ENCODE measurements around the gene ADAMTS4.

ADAMTS4 gene

GRCh38 chr1:161216945-161217712 lies 18.3 kb upstream of the ADAMTS4 start:
- Histone ChIP-seq H3K4me3 (peak overlapping the region in 4 of 10 experiments; percentile 56 to 81 (median 74); a peak in 8 of 20 replicates), H3K9ac (peak overlapping the region in 5 of 11 experiments; percentile 23 to 91 (median 86); a peak in 10 of 22 replicates), H4K20me1 (peaks cover 0 to 52% (median 20%) of the 10 kb centered on the region in 11 experiments; a peak in 17 of 22 replicates), H3K9me3 (replicated peaks in 1 of 11) (no peaks in the 10 kb centered on the region), H3K27me3 (peaks cover 8 to 69% (median 65%) of the 10 kb centered on the region in 11 experiments; a peak in 21 of 22 replicates), H3K36me3 (peaks cover 26 to 64% (median 28%) of the 10 kb centered on the region in 11 experiments), H3K4me1 (peaks cover 50 to 65% (median 53%) of the 10 kb centered on the region in 10 experiments), H3K27ac (peak overlapping the region in 5 of 11 experiments; percentile 20 to 92 (median 83); a peak in 9 of 22 replicates), H3K4me2 (peak overlapping the region; percentile 72 to 100 (median 91))
- peak in 6 of 11 experiments; percentile 13 to 38 (median 28); a peak in 4 of 22 replicates for TF ChIP-seq Cebpa-rat (IDR thresholded peaks at IDR 0.05)

GRCh38 chr1:161215076-161215475 lies 16.2 kb upstream of the ADAMTS4 start, which contains the start of gene FCER1G:
TSS of gene FCER1G (plus strand) at chr1:161215295. CDS start at chr1:161215322, 27 bp downstream.
- Histone ChIP-seq H3K4me3 (peak within 1 kb of the TSS in 8 of 10 experiments; percentile 6 to 81 (median 56); a peak in 11 of 20 replicates), H3K4me2 (peak within 1 kb of the TSS; percentile 77 to 100 (median 94)), H3K9ac (peak within 1 kb of the TSS in 5 of 11 experiments; percentile 34 to 91 (median 86); a peak in 9 of 22 replicates), H3K36me3 (peaks cover 46 to 67% (median 49%) of the 10 kb centered on the region in 11 experiments), H3K9me3 (replicated peaks in 1 of 11) (no peaks in the 10 kb centered on the region), H4K20me1 (peaks cover 6 to 63% (median 32%) of the 10 kb centered on the region in 11 experiments; a peak in 17 of 22 replicates), H3K4me1 (peaks cover 50 to 74% (median 57%) of the 10 kb centered on the region in 10 experiments), H3K27me3 (peaks cover 8 to 49% (median 45%) of the 10 kb centered on the region in 11 experiments; a peak in 21 of 22 replicates), H3K27ac (peak within 1 kb of the TSS in 5 of 11 experiments; percentile 20 to 92 (median 83); a peak in 9 of 22 replicates)
- no peak for TF ChIP-seq Cebpa-rat (IDR thresholded peaks at IDR 0.05)

- H3K27ac ChIP-seq, result peak overlapping the region in 5 of 11 experiments; percentile 20 to 92 (median 83); a peak in 9 of 22 replicates
- no peak for TF ChIP-seq Cebpa-rat (IDR thresholded peaks at IDR 0.05)
- H3K27me3 ChIP-seq, result peaks cover 8 to 42% (median 38%) of the 10 kb centered on the region in 11 experiments; a peak in 21 of 22 replicates
- H3K36me3 ChIP-seq, result peaks cover 52 to 66% (median 56%) of the 10 kb centered on the region in 11 experiments
- H3K9ac ChIP-seq, result peak overlapping the region in 4 of 11 experiments; percentile 54 to 91 (median 87); a peak in 7 of 22 replicates
- H3K9me3 ChIP-seq (replicated peaks in 1 of 11), result no peaks in the 10 kb centered on the region
- peaks cover 9 to 66% (median 30%) of the 10 kb centered on the region in 11 experiments; a peak in 18 of 22 replicates for H4K20me1 ChIP-seq
- peaks cover 57 to 80% (median 61%) of the 10 kb centered on the region in 10 experiments for H3K4me1 ChIP-seq
- H3K4me2 ChIP-seq, result peak overlapping the region; percentile 77 to 100 (median 94)
- H3K4me3 ChIP-seq, result peak overlapping the region in 5 of 10 experiments; percentile 44 to 81 (median 70); a peak in 9 of 20 replicates
Observed at GRCh38 chr1:161214369-161214768, 15.5 kb upstream of the ADAMTS4 start.

GRCh38 chr1:161209790-161210409 lies 11.0 kb upstream of the ADAMTS4 start:
- no peak overlapping the region for H3K27ac ChIP-seq
- no peak overlapping the region for H3K9ac ChIP-seq
- no peak for TF ChIP-seq Cebpa-rat (IDR thresholded peaks at IDR 0.05)
- peaks cover 0 to 43% (median 10%) of the 10 kb centered on the region in 11 experiments; a peak in 10 of 22 replicates for H4K20me1 ChIP-seq
- no peak overlapping the region for H3K4me3 ChIP-seq
- no peaks in the 10 kb centered on the region for H3K9me3 ChIP-seq (replicated peaks in 1 of 11)
- peaks cover 16 to 75% (median 27%) of the 10 kb centered on the region in 10 experiments for H3K4me1 ChIP-seq
- peaks cover 0 to 1% (median 0%) of the 10 kb centered on the region in 11 experiments; a peak in 4 of 22 replicates for H3K27me3 ChIP-seq
- H3K4me2 ChIP-seq, result peak overlapping the region in 5 of 11 experiments; percentile 1 to 62 (median 56); a peak in 9 of 22 replicates
- H3K36me3 ChIP-seq, result peaks cover 85 to 100% (median 93%) of the 10 kb centered on the region in 11 experiments

GRCh38 chr1:161207173-161207572 lies 8.3 kb upstream of the ADAMTS4 start:
- H3K9ac ChIP-seq, result peak overlapping the region in 2 of 11 experiments; percentile 39 to 40; a peak in 3 of 22 replicates
- peak overlapping the region in 1 of 11 experiments; percentile 34; a peak in 1 of 22 replicates for H3K27ac ChIP-seq
- peaks cover 62 to 90% (median 85%) of the 10 kb centered on the region in 11 experiments for H3K36me3 ChIP-seq
- H3K4me1 ChIP-seq, result peaks cover 16 to 73% (median 29%) of the 10 kb centered on the region in 10 experiments
- no peaks in the 10 kb centered on the region for H3K27me3 ChIP-seq
- no peak overlapping the region for H3K4me3 ChIP-seq
- peak overlapping the region in 3 of 11 experiments; percentile 30 to 92 (median 53); a peak in 4 of 22 replicates for H3K4me2 ChIP-seq
- peaks cover 0 to 21% (median 6%) of the 10 kb centered on the region in 11 experiments; a peak in 9 of 22 replicates for H4K20me1 ChIP-seq
- H3K9me3 ChIP-seq (replicated peaks in 1 of 11), result no peaks in the 10 kb centered on the region
- TF ChIP-seq Cebpa-rat (IDR thresholded peaks at IDR 0.05), result no peak

GRCh38 chr1:161206411-161207140 lies 7.7 kb upstream of the ADAMTS4 start:
- no peak for TF ChIP-seq Cebpa-rat (IDR thresholded peaks at IDR 0.05)
- peak overlapping the region in 1 of 11 experiments; percentile 34; a peak in 1 of 22 replicates for H3K27ac ChIP-seq
- no peak overlapping the region for H3K4me3 ChIP-seq
- H3K27me3 ChIP-seq, result no peaks in the 10 kb centered on the region
- no peaks in the 10 kb centered on the region for H3K9me3 ChIP-seq (replicated peaks in 1 of 11)
- peaks cover 0 to 18% (median 5%) of the 10 kb centered on the region in 11 experiments; a peak in 9 of 22 replicates for H4K20me1 ChIP-seq
- peaks cover 20 to 77% (median 33%) of the 10 kb centered on the region in 10 experiments for H3K4me1 ChIP-seq
- peak overlapping the region in 2 of 11 experiments; percentile 39 to 40; a peak in 3 of 22 replicates for H3K9ac ChIP-seq
- peaks cover 56 to 84% (median 79%) of the 10 kb centered on the region in 11 experiments for H3K36me3 ChIP-seq
- H3K4me2 ChIP-seq, result peak overlapping the region in 3 of 11 experiments; percentile 30 to 92 (median 53); a peak in 6 of 22 replicates

- peak within 1 kb of the TSS; percentile 65 to 85 (median 78) for H3K4me3 ChIP-seq
- H3K27me3 ChIP-seq, result no peaks in the 10 kb centered on the region
- H3K4me2 ChIP-seq, result peak within 1 kb of the TSS; percentile 77 to 97 (median 91)
- H3K27ac ChIP-seq, result peak within 1 kb of the TSS; percentile 82 to 93 (median 90)
- H3K4me1 ChIP-seq, result peaks cover 46 to 93% (median 67%) of the 10 kb centered on the region in 10 experiments
- H3K36me3 ChIP-seq, result peaks cover 14 to 39% (median 35%) of the 10 kb centered on the region in 11 experiments
- H3K9me3 ChIP-seq (replicated peaks in 1 of 11), result no peaks in the 10 kb centered on the region
- H3K9ac ChIP-seq, result peak within 1 kb of the TSS; percentile 82 to 92 (median 88)
- no peaks in the 10 kb centered on the region for H4K20me1 ChIP-seq
- no peak for TF ChIP-seq Cebpa-rat (IDR thresholded peaks at IDR 0.05)
Observed at GRCh38 chr1:161201836-161202712, 3.2 kb upstream of the ADAMTS4 start, which contains the start of gene NDUFS2. TSS of gene NDUFS2 (plus strand) at chr1:161202367. CDS start at chr1:161202386, 19 bp downstream.

Measured in BLaER1 treated with 17β-estradiol and CSF1 and Interleukin-3, amounts not matched to agents 10 nM and 100 nM (cell line).